Heart left ventricle (tissue), 16 donors: ENCODE results near the gene SHROOM3. TPM values are rescaled to one million over a fixed set of nuclear protein-coding genes. Genes with fewer than 3 reads are reported as not detected.
A peak's percentile ranks its signal among the peaks of the same experiment; 100 is the strongest.

ENCODE experiments used
- ATAC-seq, 4 donors: fragments of 200-7000 bp; cut with Tn5 transposase; one replicate each; pipeline ENCODE4 v1.9.1; 2020 to 2022; ENCODE audit warnings: moderate library complexity in 4 of 4, mild to moderate bottlenecking in 3 of 4, moderate number of reproducible peaks in 1 of 4
- DNase-seq, 5 donors: peaks; one replicate each; pipeline ENCODE4 v3.0.0-alpha.2; 2020
- H3K27ac ChIP-seq, 12 donors: fragments of 200-600 bp; sonication (generic) in 4 of 12; one replicate each; pipeline versions ENCODE4 v1.5.0 to v1.8.0; 2016 to 2022; ENCODE audit warnings: mild to moderate bottlenecking in 2 of 12
- H3K27me3 ChIP-seq, 9 donors: fragments of 200-600 bp; sonication (generic) in 2 of 9; one replicate each; pipeline versions ENCODE4 v1.5.1 to v1.8.0; 2016 to 2022; ENCODE audit warnings: mild to moderate bottlenecking in 3 of 9
- H3K36me3 ChIP-seq, 9 donors: fragments of 200-600 bp; sonication (generic) in 2 of 9; one replicate each; pipeline versions ENCODE4 v1.5.0 to v1.8.0; 2018 to 2022; ENCODE audit warnings: mild to moderate bottlenecking in 2 of 9
- H3K4me1 ChIP-seq, 12 donors: fragments of 200-600 bp; sonication (generic) in 4 of 12; one replicate each; pipeline versions ENCODE4 v1.5.0 to v1.8.0; 2016 to 2022; ENCODE audit warnings: mild to moderate bottlenecking in 3 of 12
- H3K4me3 ChIP-seq, 12 donors: fragments of 200-600 bp; sonication (generic) in 4 of 12; one replicate each; pipeline versions ENCODE4 v1.5.0 to v1.8.0; 2017 to 2022; ENCODE audit warnings: mild to moderate bottlenecking in 9 of 12, moderate library complexity in 4 of 12
- H3K9me3 ChIP-seq, 12 donors: fragments of 200-600 bp; sonication (generic) in 4 of 12; one replicate each; pipeline versions ENCODE4 v1.5.0 to v1.8.0; 2016 to 2022; ENCODE audit warnings: mild to moderate bottlenecking in 1 of 12
- CTCF ChIP-seq, 12 donors: fragments of 200-600 bp; sonication (generic) in 4 of 12; IDR thresholded peaks; one replicate each; pipeline versions ENCODE4 v1.5.0 to v1.8.0; 2018 to 2022; ENCODE audit warnings: antibody characterized with exemption in 12 of 12, mild to moderate bottlenecking in 5 of 12
- POLR2A ChIP-seq, 2 donors: fragments of 450-650 bp; IDR thresholded peaks; one replicate each; pipeline ENCODE4 v1.6.1; 2017; ENCODE audit warnings: antibody characterized with exemption in 2 of 2, mild to moderate bottlenecking in 2 of 2, moderate library complexity in 2 of 2
- WGBS, 4 donors: extraction: QIAGEN DNeasy Blood & Tissue Kit in 2 of 4; methylation state at CpG; one replicate each; pipeline versions ENCODE4 v1.1.5 to v1.1.7; 2013 to 2018; 5-methylcytosine and 5-hydroxymethylcytosine counted together
- intact Hi-C, 10 donors: fragments of 100-400 bp; cut with DNase I; formaldehyde crosslinking; loops; one replicate each; pipeline versions ENCODE4 v1.11.1 to v1.14.2; 2022
- polyA plus RNA-seq, 2 donors: library from polyadenylated mRNA; stranded (reverse); fragments of 200-250 nt; gene quantifications; one replicate each; pipeline ENCODE4 v1.2.3, GENCODE V29; 2013
- total RNA-seq, 9 donors: library from RNA; depleted of rRNA in 2 of 9; stranded (reverse); fragments of >200 nt in 2 of 9; fragmentation: NEBNext Ultra II Directional in 3 of 9; extraction: Animal tissue kit (Norgen Biotek cat#: 25700) in 3 of 9; gene quantifications; one replicate each; pipeline versions ENCODE4 v1.1.0 to v1.2.4, GENCODE V29; 2016 to 2023
- donor health status: ischemic (EF 13 %, LVEDD 7.1; RV severe dilation, severe dysfunction).
- donor health status: healthy with polysubstance abuse.
- donor health status: DM: no; HTN: yes; CAD: no.
- donor health status: DM: no; HTN: no; CAD: no.
- donor health status: ischemic (EF 25% LVEDD 6.9; RV normal size, moderate dysfunction).
- donor health status: ischemic (EF 25% LVEDD 5.7; RV mildly dilated, moderate dysfunction).
- donor health status: healthy.
- donor health status: DM: yes; HTN: yes; CAD: no.
- donor health status: ischemic (EF 35%, LVEDD 5.7; RV mildly dilated, moderate dysfunction).
- donor health status: nonischemic (EF 11% LVEDD 7.7; RV severe dilation, severe dysfunction).
- donor health status: DM: yes; HTN: yes; CAD: no.
- donor health status: PGD.
- donor health status: ischemic (EF 29% LVEDD 5.4; RV normal size, mild dysfunction).
- donor health status: nonischemic (EF 23%, LVEDD 6.1; RV moderate dilation, normal function).

The SHROOM3 gene
- total and polyA plus RNA-seq, 11 donors = 4.6 to 38.5 (median 20.3) TPM

DNA sequence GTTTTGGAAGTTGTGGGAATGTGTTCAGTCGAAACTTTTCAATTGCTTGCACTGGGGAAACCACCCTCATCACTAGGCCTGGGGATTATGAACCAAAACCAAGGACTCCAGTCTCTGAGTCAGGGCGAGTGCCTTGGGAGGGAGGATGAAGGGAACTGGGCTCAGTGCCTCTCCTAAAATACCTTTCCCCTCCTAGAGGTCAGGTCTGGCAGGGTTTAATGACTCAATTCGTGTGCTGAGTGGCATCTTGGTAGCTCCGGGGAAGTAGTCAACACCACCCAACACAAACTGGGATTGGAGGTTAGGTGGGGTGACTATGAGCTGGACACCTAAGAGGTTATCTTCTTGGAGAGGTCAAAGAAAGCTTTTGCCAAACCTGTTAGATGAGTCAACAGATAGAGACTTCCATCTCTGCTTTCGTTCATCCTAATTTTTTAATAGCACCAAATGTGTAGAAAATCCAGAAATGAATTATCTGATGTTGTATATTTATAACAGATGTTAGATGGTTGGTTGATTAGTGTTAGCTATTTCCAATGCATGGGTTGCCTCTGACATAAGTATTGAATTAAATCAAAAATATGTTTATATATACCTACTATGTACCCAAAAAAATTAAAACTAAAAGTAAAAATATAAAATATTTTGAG lies 202.8 kb downstream of the SHROOM3 start:
- no peaks in the 10 kb centered on the region for H3K36me3 ChIP-seq
- DNase-seq (no peak), ATAC-seq (peak in 1 of 4 donors; percentile 46)
- WGBS, 4 donors = 66 to 74% (median 68%) methylated on average over 5 of the region's 5 CpGs
- H3K27ac ChIP-seq = no peak overlapping the region
- TF ChIP-seq CTCF (IDR thresholded peaks at IDR 0.05) (no peak), POLR2A (IDR thresholded peaks at IDR 0.05) (no peak)
- H3K27me3 ChIP-seq = no peaks in the 10 kb centered on the region
- intact Hi-C loops = no loop called here
- peaks cover 0 to 8% (median 0%) of the 10 kb centered on the region in 12 donors for H3K4me1 ChIP-seq
- H3K4me3 ChIP-seq = no peak overlapping the region
- no peaks in the 10 kb centered on the region for H3K9me3 ChIP-seq

DNA sequence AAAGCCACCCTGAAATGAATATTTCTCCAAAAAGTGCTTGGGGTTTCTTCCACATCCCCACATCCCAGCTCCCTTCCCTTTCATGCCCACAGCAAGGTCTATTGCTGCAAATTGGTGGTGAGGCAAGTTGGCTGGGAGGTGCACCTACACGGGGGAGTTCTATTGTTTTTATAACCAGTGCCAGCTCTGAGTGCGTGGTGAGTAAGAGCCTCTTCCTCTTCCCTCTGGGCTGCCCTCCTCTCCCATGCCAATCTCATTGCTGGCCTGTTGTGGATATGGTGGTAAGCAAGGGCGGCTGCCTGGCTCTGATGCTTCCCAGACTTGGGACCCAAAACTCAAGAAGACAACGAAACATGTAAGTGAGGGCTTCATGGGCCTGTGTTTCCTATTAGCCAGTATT lies 204.3 kb downstream of the SHROOM3 start:
- no peak overlapping the region for H3K27ac ChIP-seq
- H3K4me1 ChIP-seq = peaks cover 0 to 2% (median 0%) of the 10 kb centered on the region in 12 donors
- WGBS, 4 donors = 70 to 90% (median 76%) methylated on average over 4 of the region's 4 CpGs
- no peaks in the 10 kb centered on the region for H3K9me3 ChIP-seq
- H3K4me3 ChIP-seq = no peak overlapping the region
- no peak for ATAC-seq
- TF ChIP-seq POLR2A (IDR thresholded peaks at IDR 0.05) (no peak), CTCF (IDR thresholded peaks at IDR 0.05) (no peak)
- DNase-seq = no peak
- intact Hi-C loops = no loop called here
- no peaks in the 10 kb centered on the region for H3K36me3 ChIP-seq
- H3K27me3 ChIP-seq = no peaks in the 10 kb centered on the region

GRCh38 chr4:76640353-76640910 lies 205.4 kb downstream of the SHROOM3 start:
- Histone ChIP-seq H3K27ac (no peak overlapping the region), H3K36me3 (no peaks in the 10 kb centered on the region), H3K9me3 (no peaks in the 10 kb centered on the region), H3K4me1 (peaks cover 0 to 2% (median 0%) of the 10 kb centered on the region in 12 donors), H3K27me3 (no peaks in the 10 kb centered on the region), H3K4me3 (no peak overlapping the region)
- WGBS, 4 donors = 63 to 73% (median 70%) methylated on average over 6 of the region's 6 CpGs
- intact Hi-C loops = no loop called here
- TF ChIP-seq CTCF (IDR thresholded peaks at IDR 0.05) (no peak), POLR2A (IDR thresholded peaks at IDR 0.05) (no peak)
- ATAC-seq (no peak), DNase-seq (no peak)

DNA sequence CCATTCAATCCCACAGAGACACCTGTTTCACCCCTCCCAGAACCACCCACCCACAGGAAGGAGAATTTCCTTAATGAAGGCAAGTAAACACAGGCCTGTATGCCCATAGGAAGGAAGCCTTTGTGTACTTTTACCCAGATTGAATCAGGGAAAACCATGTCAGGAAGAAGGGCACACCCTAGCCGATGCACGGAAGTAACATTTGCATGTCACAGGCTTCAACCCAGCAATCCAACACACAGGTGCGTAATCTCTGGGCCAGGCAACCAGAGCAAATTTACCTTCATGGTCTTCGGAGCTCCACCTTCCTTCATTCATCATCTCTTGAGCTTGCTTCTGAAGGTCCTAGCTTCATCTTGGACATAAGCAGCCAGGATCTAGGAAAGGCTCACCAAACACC lies 206.3 kb downstream of the SHROOM3 start:
- intact Hi-C loops = no loop called here
- Histone ChIP-seq H3K36me3 (no peaks in the 10 kb centered on the region), H3K4me1 (peaks cover 0 to 2% (median 0%) of the 10 kb centered on the region in 12 donors), H3K27ac (no peak overlapping the region), H3K27me3 (no peaks in the 10 kb centered on the region), H3K4me3 (no peak overlapping the region), H3K9me3 (no peaks in the 10 kb centered on the region)
- ATAC-seq (no peak), DNase-seq (no peak)
- WGBS, 4 donors = 79 to 84% (median 81%) methylated on average over 4 of the region's 4 CpGs
- TF ChIP-seq POLR2A (IDR thresholded peaks at IDR 0.05) (no peak), CTCF (IDR thresholded peaks at IDR 0.05) (no peak)
